Erythroblast (primary cell): ENCODE data around the gene TMEM258.

Experiments
- GATA1 ChIP-seq: IDR thresholded peaks from 2 replicates; pipeline ENCODE4 v1.6.1; 2011; ENCODE audit warnings: low read depth, mild to moderate bottlenecking, control low read depth, low read length, moderate library complexity
- POLR2A ChIP-seq: IDR thresholded peaks from 2 replicates; pipeline ENCODE4 v1.6.1; 2011; ENCODE audit warnings: mild to moderate bottlenecking, low read length

DNA sequence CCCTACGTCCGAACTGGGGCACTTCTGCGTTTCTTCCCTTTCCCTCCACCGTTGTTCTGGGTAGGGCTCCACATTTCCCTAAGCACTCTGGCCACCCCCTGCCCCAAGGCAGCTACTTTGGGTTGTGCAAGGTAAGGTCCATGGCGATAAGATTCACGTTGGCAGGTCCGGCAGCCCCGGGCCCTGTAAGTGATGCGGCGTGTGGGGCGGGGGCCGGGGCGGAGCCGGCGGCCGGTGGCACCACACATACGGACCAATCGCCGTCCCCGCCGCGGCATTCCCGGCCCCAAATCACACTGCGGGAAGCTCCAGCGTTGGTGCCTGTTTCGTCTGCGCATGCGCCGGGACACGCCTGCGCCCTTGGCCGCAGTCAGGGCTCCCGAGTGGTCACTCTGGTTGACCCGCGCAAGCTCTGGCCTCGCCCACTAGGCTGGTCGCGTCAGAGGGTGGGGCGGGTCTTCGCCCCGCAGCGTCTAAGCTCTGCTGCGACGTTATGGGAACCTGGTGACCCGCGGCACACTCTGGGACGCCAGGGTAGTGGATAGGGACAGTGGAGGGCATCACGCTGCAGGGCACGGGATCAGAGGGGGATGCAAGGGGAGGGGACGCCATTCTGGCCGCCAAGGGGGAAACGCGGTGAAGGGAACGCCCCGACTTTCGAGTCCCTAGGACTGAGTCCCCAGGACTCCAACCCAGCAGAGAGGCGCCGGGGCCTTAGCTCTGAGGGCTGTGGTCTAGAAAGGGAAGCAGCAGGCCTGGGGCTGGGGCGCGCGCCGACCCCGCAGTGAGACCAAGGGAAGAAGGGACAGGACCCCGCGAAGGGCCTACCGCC, 22.8 kb upstream of the TMEM258 start:
- TF ChIP-seq POLR2A (peak; percentile 92), GATA1 (no peak)
